Measurements from ENCODE around the gene TNC. TPM values are rescaled to one million over a fixed set of nuclear protein-coding genes. Genes with fewer than 3 reads are reported as not detected.

The TNC gene
- polyA plus RNA-seq, 5 donors: 60.8 to 131 (median 83.7) TPM

DNA sequence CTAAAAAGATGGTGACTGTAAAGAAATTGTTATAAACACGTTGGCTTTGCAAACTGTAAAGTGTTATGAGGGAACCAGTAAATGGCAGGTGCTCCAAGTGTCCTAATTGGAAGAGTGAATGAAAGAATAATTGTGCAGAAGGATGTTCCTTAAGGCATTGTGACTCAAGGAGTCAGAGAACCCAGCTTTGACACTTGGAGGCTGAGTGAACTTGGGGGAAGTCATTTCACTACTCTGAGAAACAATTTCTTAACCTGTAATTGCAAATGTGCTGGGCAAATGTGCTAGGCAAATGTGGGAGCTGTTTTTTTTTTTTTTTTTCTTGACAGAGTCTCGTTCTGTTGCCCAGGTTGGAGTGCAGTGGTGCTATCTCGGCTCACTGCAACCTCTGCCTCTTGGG lies 103.5 kb downstream of the TNC start:
- DNase-seq: no peak

DNA sequence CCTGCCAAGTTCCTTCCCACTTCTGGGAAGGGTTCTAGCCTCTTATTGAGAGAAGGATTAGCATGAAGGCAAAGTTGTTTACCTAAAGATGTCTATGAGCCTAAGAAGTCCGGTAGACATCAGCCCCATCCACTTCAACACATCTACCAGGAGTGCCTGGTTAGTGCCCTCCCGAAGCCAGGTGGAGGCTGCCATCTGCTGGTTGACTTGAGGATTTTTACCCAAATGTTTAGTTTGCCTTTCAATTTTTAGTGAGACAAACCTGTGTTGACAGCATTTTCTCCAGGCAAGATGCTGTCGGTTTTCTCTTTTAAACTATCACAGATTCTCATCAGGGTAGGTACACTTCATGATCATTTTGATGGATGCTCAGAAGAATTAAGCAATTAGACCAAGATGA lies 104.0 kb downstream of the TNC start:
- peak; percentile 53 to 71 for DNase-seq

DNA sequence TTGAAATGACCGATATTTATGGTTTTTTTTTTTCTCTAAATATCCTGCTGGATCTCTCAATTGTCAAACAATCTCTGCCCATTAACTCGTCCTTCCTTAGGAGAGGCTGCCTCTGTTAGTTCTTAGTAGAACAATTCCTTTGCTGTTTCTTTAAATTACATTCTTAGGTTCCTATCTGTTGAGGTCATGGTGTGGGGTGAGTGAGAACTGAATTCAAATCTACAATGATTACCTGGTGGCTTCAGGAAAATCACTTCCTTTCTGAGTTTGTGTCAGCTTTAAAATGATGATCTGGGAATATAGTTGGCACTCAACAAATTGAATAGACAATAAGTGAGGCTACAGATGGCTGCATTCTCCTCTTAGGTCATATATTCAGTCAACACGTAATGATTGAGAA lies 105.5 kb downstream of the TNC start:
- DNase-seq: no peak

DNA sequence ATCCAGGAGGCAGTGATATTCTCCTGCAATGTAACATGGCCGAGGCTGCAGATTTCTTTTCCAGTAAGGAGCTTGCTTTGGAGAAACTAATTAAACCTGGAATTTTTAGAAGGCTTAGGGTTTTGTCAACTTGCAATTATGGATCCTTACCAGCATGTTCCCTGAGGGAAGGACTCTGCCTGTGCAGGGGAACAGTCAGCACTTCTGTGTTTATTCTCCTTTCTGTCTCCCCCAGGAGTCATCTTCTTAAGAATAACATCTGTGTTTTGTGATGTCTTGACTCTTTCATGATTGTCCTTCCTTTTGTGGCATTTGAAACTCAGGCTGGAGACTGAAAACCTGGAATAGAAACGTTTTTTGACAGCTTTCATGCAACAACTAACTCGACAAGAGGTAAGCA lies 107.1 kb downstream of the TNC start:
- no peak for DNase-seq

DNA sequence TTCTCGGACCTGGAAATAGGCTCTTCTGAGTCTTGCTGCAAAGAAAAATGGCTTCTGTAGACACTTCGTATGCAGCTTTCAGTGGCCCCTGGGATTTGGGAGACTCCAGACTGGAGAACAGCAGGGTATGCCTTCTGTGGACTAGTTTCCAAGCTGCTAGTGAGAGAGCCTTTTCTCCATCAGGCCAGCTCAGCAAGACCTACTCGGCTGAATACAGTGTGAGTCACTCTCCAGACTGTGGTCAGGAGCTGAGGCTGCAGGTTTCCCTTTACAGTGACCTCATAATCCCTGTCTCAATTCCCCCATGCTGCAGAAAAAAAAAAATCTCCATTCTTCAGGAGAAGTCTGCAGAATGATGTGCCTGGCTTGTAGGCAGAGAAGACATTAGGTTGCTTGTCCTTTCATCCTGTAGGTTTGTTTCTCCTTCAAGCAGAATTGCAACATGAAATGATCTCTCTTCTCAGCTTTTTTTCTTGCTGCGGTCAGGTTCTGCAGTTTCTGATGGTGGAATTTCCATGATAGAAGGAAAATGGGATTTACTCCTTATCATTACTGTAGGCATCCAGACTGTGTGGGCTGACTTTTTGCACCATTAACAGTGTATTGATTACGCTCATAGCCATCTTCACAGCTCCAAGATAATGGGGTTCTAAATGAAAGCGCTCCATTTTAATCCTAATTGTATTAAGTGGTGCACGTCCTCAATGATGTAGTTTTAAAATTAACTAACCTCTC lies 109.3 kb downstream of the TNC start:
- DNase-seq: no peak

DNA sequence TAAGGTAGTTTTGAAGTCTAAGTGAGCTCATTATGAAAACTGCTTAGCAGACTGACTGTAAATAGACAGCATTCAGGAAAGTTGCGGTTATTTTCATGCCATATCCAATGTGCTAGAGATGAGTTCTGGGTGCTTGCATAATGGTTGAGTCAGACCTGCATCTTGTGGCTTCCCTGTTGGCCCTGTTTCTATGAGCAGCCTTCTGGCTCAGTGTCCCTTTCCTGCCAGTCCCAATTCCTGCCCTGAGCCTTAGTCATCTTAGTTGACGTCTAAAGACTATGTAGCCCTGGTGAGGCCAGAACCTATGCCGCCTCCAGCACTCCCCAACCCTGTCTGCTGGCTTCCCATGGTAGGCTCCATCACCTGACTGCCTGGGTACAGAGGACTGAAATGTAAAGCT lies 111.3 kb downstream of the TNC start:
- no peak for DNase-seq

DNA sequence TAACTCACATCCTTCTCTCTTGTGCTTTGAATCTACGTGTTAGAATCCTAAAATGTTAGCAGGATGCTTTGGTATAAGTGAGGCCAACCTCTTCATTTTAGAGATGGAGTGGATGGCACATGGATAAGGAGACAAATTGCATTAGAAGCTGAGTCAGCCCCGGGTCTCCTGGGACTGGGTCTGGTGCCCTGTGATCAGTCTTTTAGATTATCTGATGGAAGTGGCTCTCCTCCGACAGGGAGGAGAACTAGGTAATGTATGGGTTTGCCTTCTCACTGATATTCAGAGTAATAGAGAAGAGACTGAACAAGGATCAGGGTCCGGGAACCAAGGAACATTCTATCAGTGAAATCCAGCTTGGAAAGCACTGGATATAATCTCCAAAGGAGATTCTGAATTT lies 112.6 kb downstream of the TNC start:
- DNase-seq: no peak

DNA sequence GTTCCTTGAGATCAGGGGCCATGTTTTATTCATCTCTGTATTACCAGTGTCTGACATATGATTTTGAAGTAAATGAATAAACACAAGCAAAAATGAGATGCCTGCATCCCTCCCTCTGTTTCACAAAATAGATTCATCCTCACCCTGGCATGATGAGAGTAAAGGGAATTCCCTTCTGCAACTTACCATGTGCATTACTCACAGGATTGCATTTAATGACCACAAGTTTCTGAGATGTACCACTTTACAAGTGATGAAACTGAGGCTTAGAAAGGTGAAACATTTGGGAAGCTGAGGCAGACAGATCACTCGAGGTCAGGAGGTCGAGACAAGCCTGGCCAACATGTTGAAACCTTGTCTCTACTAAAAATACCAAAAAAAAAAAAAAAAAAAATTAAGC lies 113.4 kb downstream of the TNC start:
- no peak for DNase-seq

DNA sequence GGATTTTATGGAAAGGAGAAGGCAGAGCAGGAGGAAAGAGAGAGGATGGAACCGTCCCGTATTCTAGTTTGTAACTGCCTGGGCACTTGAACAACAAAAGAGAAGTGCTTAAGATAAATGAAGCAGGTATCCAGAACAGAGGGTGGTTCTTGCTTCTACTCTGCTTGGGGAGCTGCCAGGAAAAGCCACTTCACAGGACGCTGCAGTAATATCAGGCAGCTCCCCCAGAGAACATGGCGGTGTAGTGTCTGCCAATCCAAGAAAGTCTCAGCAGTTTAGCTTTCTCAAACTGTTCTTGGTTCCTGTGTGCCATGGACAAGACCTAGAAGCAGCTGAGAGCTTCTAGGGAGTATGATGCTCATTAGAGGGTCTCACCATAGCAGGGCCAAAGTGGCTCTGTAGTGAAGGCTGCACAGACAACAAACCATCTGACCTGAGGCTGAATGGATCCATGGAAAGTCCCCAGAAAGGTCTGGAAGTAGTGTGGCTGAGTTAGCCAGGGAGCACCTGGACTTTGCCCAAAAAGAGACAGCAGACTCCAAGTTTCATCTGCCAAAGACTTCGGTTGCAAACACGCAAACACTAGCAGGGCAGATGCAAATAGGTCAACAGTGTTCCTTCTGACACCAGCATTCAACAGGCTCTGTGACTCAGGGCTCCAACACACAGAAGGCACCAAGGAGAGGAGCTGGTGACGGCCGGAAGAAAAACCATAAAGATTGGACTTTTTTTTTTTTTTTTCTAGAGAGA lies 115.4 kb downstream of the TNC start:
- DNase-seq: no peak

DNA sequence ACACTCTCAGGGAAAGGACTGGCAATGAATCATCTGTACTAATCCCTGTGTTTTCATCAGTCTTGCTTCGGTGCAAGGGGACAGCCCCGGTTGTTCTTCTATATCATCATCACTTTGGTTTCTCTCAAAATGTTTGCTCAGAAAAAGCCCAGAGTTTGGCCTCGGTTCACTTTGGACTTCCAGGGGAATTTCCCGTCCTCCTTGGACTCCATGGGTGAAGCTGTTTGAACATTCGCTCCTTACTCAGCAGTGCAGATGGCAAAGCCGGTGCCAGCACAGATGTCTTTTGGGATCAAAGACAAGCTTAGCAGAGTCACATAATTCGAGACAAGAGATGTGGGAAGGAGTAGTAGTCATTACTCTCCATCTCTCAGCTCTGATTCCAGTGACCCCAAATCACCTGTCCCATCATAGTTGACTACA lies 117.7 kb downstream of the TNC start:
- DNase-seq: no peak

DNA sequence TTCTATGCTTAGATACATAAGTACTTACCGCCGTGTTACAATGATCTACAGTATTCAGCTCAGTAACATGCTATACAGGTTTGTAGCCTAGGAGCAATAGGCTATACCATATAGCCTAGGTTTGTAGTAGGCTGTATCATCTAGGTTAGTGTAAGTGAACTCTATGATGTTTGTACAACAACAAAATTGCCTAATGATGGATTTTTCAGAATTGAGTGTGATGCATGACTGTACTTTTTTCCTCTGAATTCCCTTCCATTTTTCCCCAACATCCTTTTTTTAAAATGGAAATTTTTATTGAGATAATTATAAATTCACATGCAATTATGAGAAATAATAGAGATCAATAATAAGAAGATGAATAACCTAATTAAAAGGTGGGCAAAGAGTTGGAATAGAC lies 119.6 kb downstream of the TNC start:
- DNase-seq: no peak

DNA sequence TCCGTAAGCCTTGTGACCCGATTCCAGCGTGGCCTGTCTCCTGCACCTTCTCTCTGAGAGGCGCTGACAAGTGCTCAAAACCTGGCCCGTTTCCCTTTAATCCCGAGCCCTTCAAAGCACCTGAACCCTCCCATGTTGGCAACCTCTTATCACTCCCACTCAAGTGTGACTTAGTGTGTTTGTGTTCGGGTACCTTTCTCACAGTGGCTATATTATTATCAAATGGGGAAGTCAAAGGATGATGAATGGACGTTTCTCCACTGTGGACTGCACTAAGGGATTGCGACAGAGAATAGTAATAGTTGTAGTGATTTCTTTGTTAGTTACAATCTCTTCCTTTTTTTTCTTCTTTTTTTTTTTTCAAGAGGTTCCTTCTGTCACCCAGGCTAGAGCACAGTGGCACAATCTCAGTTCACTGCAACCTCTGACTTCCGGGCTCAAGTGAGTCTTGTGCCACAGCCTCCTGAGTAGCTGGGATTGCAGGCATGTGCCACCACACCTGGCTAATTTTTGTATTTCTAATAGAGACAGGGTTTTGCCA lies 122.2 kb downstream of the TNC start:
- DNase-seq: peak in 1 of 2 donors; percentile 22

DNA sequence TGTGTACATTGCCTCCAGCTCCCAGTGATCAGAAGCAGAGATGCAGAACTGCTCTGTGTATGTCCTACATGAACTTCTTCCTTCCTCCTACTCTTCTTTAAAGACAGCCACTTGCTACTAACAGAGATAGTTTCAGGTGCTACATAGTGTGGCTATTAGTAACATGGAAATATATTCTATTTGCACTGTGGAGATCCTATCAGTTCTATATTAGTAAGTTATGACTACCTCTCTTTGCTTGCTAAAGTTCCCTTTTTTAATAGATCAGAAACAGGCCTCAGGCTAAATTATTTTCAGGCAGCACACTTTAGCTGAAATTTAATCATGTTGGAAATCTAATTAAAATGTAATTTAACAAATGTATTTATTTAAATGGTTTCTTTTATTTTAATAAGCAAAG lies 123.2 kb downstream of the TNC start:
- DNase-seq: no peak

DNA sequence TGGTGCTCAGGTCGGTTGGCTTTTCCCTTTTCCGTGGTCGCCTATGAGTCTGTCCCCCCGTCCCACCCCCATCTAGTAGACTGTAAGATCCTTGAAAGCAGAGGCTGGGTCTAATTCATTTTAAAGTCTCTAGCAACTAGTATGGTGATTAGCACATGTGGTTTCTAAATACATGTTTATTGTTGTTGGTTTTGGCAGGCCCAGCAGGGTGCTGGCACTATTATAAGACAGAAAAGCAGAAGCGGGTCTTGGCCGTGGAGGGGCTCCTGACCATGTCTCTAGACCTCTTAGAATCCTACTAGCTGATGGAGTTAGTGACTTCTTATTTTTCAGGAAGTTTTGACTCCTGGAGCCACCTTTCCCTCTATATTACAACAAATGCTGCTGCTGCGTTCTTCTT lies 126.1 kb downstream of the TNC start:
- DNase-seq: no peak

DNA sequence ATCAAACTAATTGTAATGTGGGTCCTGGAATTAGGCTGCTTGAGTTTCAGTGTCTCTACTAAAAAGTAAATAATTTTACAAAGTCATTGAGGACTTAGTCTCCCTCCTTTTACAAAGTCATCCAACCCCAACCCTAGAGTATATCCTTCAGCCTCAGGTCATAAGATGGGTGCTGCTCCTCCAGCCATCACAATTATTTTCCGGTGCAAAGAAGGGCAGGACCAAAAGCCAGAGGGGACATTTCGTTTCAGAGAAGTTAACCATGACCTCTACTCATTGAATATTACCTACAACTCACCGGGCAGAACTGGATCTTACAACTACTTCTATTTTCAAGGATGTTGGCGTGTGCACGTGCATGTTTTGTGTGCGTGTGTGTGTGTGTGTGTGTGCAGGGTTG lies 127.1 kb downstream of the TNC start:
- no peak for DNase-seq

DNA sequence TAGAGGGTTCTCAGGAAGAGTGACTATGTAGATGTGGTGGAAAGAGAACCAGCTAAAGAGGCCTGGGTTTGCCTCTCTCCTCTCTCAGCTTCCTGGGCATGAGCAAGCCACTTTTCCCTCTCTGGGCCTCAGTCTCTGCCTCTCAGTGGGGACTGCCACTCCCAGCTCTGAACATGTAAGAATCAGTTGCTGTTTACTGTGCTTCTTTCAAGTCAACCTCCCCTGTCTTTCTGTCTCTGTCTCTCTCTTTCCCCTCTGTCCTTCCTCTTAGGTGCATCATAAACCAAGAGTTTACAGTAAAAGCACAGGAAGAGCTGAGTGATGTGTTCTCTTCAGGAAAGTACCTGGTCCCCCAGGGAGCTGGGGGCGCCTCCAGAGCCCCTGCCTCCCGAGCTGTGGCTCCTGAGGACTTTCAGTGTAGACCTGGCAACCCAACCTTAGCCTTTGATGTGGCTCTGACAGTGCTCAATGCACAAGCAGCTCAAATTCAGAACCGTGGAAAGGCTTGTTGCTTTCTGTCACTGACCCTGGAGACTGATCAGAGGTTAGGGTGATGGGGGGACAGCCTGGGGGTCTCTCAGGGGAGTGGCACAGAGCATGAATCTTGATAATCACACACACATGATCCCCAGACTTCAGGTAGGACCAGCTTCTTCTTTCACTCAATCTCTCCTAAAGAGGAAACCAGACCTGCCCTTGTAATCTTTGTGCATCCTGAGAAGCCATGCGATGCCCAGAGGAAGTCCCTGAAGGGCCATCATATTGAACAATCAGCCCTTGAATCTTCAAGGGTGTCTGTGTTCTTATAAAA lies 128.2 kb downstream of the TNC start:
- DNase-seq: no peak

DNA sequence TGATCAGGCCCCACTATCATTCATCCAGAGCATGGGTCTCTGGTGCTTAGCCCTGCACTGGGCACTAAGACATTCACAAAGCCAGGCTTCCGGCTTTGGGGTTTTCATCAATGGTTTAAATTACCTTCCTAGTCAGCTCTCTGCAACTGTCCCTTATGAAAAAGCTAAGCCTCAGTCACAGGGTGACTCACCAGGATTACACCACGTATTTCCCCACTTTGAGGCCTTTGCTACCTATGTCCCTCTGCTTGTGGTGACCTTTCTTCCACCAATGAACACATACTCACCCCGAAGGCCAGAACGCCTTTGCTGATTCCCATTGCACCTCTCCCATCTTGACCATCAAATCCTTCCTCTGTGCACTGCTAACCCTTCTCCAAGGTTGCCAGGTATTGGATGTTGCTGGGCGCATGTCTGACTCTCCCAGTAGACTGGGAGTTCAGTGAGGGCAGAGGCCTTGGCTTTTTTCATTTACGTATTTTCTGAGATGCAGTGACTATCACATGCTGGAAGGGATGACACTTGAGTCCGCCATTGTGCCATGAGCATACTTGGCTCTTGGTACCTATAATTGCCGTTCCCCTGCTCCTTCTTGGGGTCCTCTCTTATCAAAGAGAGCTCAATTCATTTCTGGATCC lies 128.9 kb downstream of the TNC start:
- DNase-seq: no peak

DNA sequence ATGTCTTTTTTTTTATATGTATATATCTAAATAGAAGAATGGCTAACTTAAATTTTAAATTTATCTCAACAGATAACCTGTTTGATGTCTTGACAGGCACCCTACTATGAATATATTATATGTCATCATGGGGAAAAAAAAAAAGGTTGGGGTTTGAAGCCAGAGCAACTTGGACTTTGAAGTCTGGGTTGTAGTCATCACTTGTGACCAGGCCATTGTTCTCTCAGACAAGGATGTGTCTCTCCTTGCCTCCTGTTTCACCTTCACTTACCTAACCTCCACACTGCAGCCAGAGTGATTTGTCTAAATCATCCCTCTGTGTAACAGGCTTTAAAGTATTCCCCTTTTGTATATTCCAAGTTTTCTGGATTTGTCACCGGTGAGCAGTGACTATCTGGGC lies 130.8 kb downstream of the TNC start:
- no peak for DNase-seq

DNA sequence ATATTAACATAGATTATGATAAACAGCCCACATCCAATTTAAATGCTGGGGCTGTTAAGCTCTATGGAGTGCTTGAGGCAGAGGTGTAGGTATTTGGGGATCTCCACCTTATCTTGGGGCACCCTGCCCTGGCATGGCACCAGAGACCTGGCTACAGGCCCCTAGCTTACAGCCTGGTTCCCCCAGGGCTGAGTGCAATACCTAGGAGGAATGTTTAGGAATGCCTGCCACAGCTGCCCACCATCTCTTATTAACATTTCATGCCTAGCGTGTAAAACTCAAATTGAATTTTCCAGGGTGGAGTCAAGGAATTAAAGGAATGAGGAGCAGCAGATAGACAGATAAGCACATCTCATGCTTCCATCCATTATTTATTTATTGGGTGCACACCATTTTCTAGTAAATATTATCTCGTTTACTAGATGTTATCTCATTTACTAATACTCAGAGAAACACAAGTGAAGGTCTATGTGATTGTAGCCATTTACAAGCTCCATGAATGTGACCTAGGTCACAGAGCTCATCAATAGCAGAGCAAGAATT lies 131.9 kb downstream of the TNC start:
- DNase-seq: no peak

DNA sequence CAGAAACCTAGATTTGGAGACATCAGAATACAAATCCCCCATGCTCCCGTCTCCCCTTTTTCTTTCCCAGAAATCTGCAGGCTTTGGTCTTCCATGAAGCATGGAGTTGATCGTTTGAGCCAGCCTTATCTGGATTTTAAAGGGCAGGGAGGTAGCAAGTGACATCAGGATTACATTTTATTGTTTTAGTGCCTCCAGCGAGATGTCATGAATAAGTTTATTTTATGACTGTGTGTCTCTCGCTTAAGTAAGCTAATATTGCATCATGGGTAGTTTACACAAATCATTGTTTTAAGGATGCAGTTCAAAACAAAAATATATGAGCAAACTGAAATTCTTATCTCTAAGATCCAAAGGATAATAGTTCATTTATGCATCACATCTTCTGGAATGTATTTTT lies 136.9 kb downstream of the TNC start:
- DNase-seq: no peak

DNA sequence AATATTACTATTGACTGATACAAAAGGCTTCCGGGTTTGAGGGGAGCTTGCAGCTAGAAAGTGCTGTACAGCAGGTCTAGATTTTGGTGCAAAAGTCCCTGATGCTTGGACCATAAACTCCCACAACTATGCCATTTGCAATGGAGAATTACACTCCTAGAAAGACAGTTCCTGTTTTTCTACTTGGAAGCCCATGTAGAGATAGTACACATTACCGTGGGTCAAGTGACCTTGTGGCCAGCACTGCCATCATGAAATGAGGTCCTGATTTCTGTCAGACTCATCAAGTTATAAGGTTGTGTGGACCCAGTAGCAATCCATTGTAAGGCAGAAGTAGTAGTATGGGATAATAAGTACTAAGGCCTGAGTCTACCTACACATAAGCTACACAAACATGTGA lies 144.7 kb downstream of the TNC start:
- DNase-seq: no peak

All from right lung (tissue), 5 donors.